Measurements from ENCODE around the gene ZBTB5.
"Not testable (repeated sequence)": the region's sequence is repeated elsewhere in the genome, so short reads cannot be mapped to it uniquely, and the experiment has no call there.

The ZBTB5 gene

GRCh38 chr9:37465249-37466036 is at the start of gene ZBTB5:
ZBTB5 (minus strand) TSS chr9:37465450; CDS start chr9:37442551, 22,899 bp downstream.
- no peak for TF ChIP-seq CTCF (IDR thresholded peaks at IDR 0.05; ENCODE audit: control insufficient read depth, insufficient read depth, low read depth, low read length, missing control alignments)
- peak; percentile 100 for DNase-seq (ENCODE audit: low read depth)
- peak within 1 kb of the TSS; percentile 71 for H3K4me3 ChIP-seq (ENCODE audit: control insufficient read depth, low read depth, low read length)

GRCh38 chr9:37514999-37515398 is 49.7 kb upstream of the ZBTB5 start:
- TF ChIP-seq CTCF (IDR thresholded peaks at IDR 0.05; ENCODE audit: control insufficient read depth, insufficient read depth, low read depth, low read length, missing control alignments) = no peak
- H3K4me3 ChIP-seq (ENCODE audit: control insufficient read depth, low read depth, low read length) = no peak overlapping the region
- no peak for DNase-seq (ENCODE audit: low read depth)

DNA sequence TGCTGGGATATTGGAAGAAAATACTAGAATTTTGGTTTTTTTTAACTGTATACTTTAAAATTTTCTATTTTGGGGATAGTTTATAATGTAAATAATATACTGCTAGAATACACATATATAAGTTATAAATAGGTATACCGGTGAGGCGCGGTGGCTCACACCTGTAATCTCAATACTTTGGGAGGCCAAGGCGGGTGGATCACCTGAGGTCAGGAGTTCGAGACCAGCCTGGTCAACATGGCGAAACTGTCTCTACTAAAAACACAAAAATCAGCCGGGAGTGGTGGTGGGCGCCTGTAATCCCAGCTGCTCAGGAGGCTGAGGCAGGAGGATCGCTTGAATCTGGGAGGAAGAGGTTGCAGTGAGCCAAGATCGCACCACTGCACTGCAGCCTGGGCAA is 49.2 kb upstream of the ZBTB5 start:
- not testable (repeated sequence) for DNase-seq (ENCODE audit: low read depth); H3K4me3 ChIP-seq (ENCODE audit: control insufficient read depth, low read depth, low read length)

DNA sequence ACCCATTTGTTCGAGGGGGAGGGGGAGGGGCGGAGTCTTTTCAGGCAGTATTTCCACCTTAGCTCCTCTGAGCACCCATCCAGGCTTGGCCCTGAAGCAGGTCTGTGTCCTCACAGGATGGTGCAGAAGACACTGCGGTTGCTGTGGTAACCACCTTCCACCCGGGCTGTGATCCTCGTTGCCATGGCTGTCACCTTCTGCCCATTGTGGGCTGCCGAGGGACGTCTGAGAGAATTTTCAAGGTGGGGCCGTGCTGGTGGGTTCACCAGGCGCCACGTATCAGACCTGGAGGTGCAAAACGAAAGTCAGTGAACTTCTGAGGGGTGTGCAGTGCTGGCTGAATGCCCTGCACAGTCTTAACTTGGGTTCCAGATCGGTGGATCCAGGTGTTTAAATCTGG is 47.2 kb upstream of the ZBTB5 start:
- no peak overlapping the region for H3K4me3 ChIP-seq (ENCODE audit: control insufficient read depth, low read depth, low read length)
- TF ChIP-seq CTCF (IDR thresholded peaks at IDR 0.05; ENCODE audit: control insufficient read depth, insufficient read depth, low read depth, low read length, missing control alignments) = no peak

GRCh38 chr9:37511016-37512010 is 46.1 kb upstream of the ZBTB5 start:
- no peak overlapping the region for H3K4me3 ChIP-seq (ENCODE audit: control insufficient read depth, low read depth, low read length)
- peak; percentile 12 for TF ChIP-seq CTCF (IDR thresholded peaks at IDR 0.05; ENCODE audit: control insufficient read depth, insufficient read depth, low read depth, low read length, missing control alignments)
- no peak for DNase-seq (ENCODE audit: low read depth)

More for the DNA sequence above, 47.2 kb upstream of the ZBTB5 start:
- no peak for DNase-seq (ENCODE audit: low read depth)

GRCh38 chr9:37510053-37510452 is 44.8 kb upstream of the ZBTB5 start:
- not testable (repeated sequence) for H3K4me3 ChIP-seq (ENCODE audit: control insufficient read depth, low read depth, low read length); DNase-seq (ENCODE audit: low read depth)

DNA sequence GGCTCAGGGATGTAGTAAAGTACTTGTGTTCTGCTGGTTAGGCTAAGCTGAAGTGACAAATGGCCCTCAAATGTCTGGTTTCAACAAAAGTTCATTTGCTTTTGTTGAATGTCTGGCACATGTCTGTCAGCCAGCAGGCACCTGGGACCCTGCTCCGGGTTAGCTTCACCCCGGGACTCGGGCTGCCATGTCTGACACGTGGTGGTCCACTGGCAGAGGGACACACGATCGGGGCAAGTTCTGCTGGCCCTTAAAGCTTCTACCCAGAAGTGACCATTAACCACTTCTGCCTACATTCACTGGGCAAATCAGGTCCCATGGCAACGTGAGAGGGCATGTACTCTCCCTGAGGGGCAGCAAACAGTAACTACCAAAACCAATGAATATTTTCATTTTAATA is 44.3 kb upstream of the ZBTB5 start:
- DNase-seq (ENCODE audit: low read depth) = no peak
- no peak for TF ChIP-seq CTCF (IDR thresholded peaks at IDR 0.05; ENCODE audit: control insufficient read depth, insufficient read depth, low read depth, low read length, missing control alignments)
- no peak overlapping the region for H3K4me3 ChIP-seq (ENCODE audit: control insufficient read depth, low read depth, low read length)
